ENCODE results near the gene MBOAT2. TPM values are rescaled to one million over a fixed set of nuclear protein-coding genes. Genes with fewer than 3 reads are reported as not detected.

The MBOAT2 gene
- polyA plus RNA-seq, 1 donor (not counting 4 experiments of a cell fraction or from before 2014, with no cell fraction given), result 121 TPM

- FAIRE-seq (no peak), DNase-seq (ENCODE audit: low read depth, low spot score) (no peak)
Measured at GRCh38 chr2:8885449-8886201, 117.9 kb downstream of the MBOAT2 start.

GRCh38 chr2:8884812-8885211 lies 118.7 kb downstream of the MBOAT2 start:
- H2AFZ ChIP-seq (ENCODE audit: control insufficient read depth, low read length), result no peak overlapping the region
- TF ChIP-seq EZH2 (IDR thresholded peaks at IDR 0.05; ENCODE audit: low read length) (no peak), CTCF (optimal IDR thresholded peaks at IDR 0.05 in 1 of 3, IDR thresholded peaks at IDR 0.05 in 1 of 3, conservative IDR thresholded peaks at IDR 0.05 in 1 of 3; ENCODE audit: extremely low read depth in 1 of 3, insufficient read depth in 2 of 3, low read length in 3 of 3) (no peak)
- FAIRE-seq, result no peak
- dilution Hi-C loops (cut with MboI; ENCODE audit: extremely low pct_ligation_motif_present, low sequenced_read_pairs), result no loop called here
- no peak overlapping the region for H3K4me3 ChIP-seq (ENCODE audit: control insufficient read depth in 2 of 3, extremely low read depth in 1 of 3, insufficient read depth in 2 of 3, low read depth in 1 of 3, low read length in 3 of 3)
- H3K4me2 ChIP-seq (ENCODE audit: control insufficient read depth, extremely low read depth, insufficient read depth, low read depth, low read length), result no peak overlapping the region
- peaks cover 9 to 20% of the 10 kb centered on the region in 2 experiments for H3K36me3 ChIP-seq (ENCODE audit: control insufficient read depth in 2 of 2, extremely low read depth in 1 of 2, insufficient read depth in 2 of 2, low read length in 2 of 2)
- peaks cover 1% of the 10 kb centered on the region for H3K79me2 ChIP-seq (ENCODE audit: control insufficient read depth, insufficient read depth, low read length)
- no peaks in the 10 kb centered on the region for H3K9me1 ChIP-seq (ENCODE audit: control insufficient read depth, extremely low read depth, insufficient read depth, low read length)
- H3K27ac ChIP-seq (ENCODE audit: control insufficient read depth, insufficient read depth, low read length), result no peak overlapping the region
- H4K20me1 ChIP-seq (ENCODE audit: control insufficient read depth, extremely low read depth, insufficient read depth, low read length), result no peaks in the 10 kb centered on the region
- H3K9me3 ChIP-seq (ENCODE audit: control insufficient read depth, low read depth, low read length), result no peaks in the 10 kb centered on the region
- DNase-seq (ENCODE audit: low read depth, low spot score), result no peak
- H3K4me1 ChIP-seq (ENCODE audit: control insufficient read depth, extremely low read depth, insufficient read depth, low read length), result no peaks in the 10 kb centered on the region
- no peak overlapping the region for H3K9ac ChIP-seq (ENCODE audit: control insufficient read depth, extremely low read depth, insufficient read depth, low read length)
- no peaks in the 10 kb centered on the region for H3K27me3 ChIP-seq (ENCODE audit: control insufficient read depth, extremely low read depth, insufficient read depth, low read length)

More at GRCh38 chr2:8885449-8886201, 117.9 kb downstream of the MBOAT2 start:
- Histone ChIP-seq H3K4me3 (ENCODE audit: control insufficient read depth in 2 of 3, extremely low read depth in 1 of 3, insufficient read depth in 2 of 3, low read depth in 1 of 3, low read length in 3 of 3) (no peak overlapping the region), H3K27me3 (ENCODE audit: control insufficient read depth, extremely low read depth, insufficient read depth, low read length) (no peaks in the 10 kb centered on the region), H3K4me1 (ENCODE audit: control insufficient read depth, extremely low read depth, insufficient read depth, low read length) (no peaks in the 10 kb centered on the region), H4K20me1 (ENCODE audit: control insufficient read depth, extremely low read depth, insufficient read depth, low read length) (no peaks in the 10 kb centered on the region), H3K4me2 (ENCODE audit: control insufficient read depth, extremely low read depth, insufficient read depth, low read depth, low read length) (no peak overlapping the region), H3K9me1 (ENCODE audit: control insufficient read depth, extremely low read depth, insufficient read depth, low read length) (no peaks in the 10 kb centered on the region), H3K79me2 (ENCODE audit: control insufficient read depth, insufficient read depth, low read length) (peaks cover 3% of the 10 kb centered on the region), H3K9ac (ENCODE audit: control insufficient read depth, extremely low read depth, insufficient read depth, low read length) (no peak overlapping the region), H3K36me3 (ENCODE audit: control insufficient read depth in 2 of 2, extremely low read depth in 1 of 2, insufficient read depth in 2 of 2, low read length in 2 of 2) (peaks cover 7 to 22% of the 10 kb centered on the region in 2 experiments), H3K27ac (ENCODE audit: control insufficient read depth, insufficient read depth, low read length) (no peak overlapping the region), H2AFZ (ENCODE audit: control insufficient read depth, low read length) (no peak overlapping the region), H3K9me3 (ENCODE audit: control insufficient read depth, low read depth, low read length) (no peaks in the 10 kb centered on the region)
- TF ChIP-seq CTCF (optimal IDR thresholded peaks at IDR 0.05 in 1 of 3, IDR thresholded peaks at IDR 0.05 in 1 of 3, conservative IDR thresholded peaks at IDR 0.05 in 1 of 3; ENCODE audit: extremely low read depth in 1 of 3, insufficient read depth in 2 of 3, low read length in 3 of 3) (no peak), EZH2 (IDR thresholded peaks at IDR 0.05; ENCODE audit: low read length) (no peak)
- dilution Hi-C loops (cut with MboI; ENCODE audit: extremely low pct_ligation_motif_present, low sequenced_read_pairs), result no loop called here

Data from keratinocyte (primary cell).